HEK293 (cell line): ENCODE measurements around the gene DYNLL2.

Experiments used
- SALL2 ChIP-seq: fragments of 450-650 bp; formaldehyde crosslinking; IDR thresholded peaks from 2 replicates; pipeline ENCODE4 v1.5.0; 2017; ENCODE audit warnings: missing biosample characterization, mild to moderate bottlenecking, missing genetic modification characterization, borderline replicate concordance
- ZNF121 ChIP-seq: fragments of 450-650 bp; formaldehyde crosslinking; IDR thresholded peaks from 2 replicates; pipeline ENCODE4 v1.5.1; 2016; ENCODE audit warnings: missing biosample characterization, missing genetic modification characterization
- ZNF24 ChIP-seq: fragments of 450-650 bp; formaldehyde crosslinking; IDR thresholded peaks from 2 replicates; pipeline ENCODE4 v1.5.1; 2016; ENCODE audit warnings: missing biosample characterization, missing genetic modification characterization
- ZNF707 ChIP-seq: fragments of 450-650 bp; formaldehyde crosslinking; IDR thresholded peaks from 2 replicates; pipeline ENCODE4 v1.5.1; 2016; ENCODE audit warnings: missing biosample characterization, missing genetic modification characterization
- ZNF768 ChIP-seq: fragments of 450-650 bp; formaldehyde crosslinking; IDR thresholded peaks from 2 replicates; pipeline ENCODE4 v1.5.1; 2018; ENCODE audit warnings: missing biosample characterization, mild to moderate bottlenecking, missing genetic modification characterization
- ZNF777 ChIP-seq: fragments of 450-650 bp; formaldehyde crosslinking; IDR thresholded peaks from 2 replicates; pipeline ENCODE4 v1.5.1; 2017; ENCODE audit warnings: missing biosample characterization, missing genetic modification characterization, borderline replicate concordance
- TF ChIP-seq, protein P1 (sequence below): fragments of 450-650 bp; formaldehyde crosslinking; conservative IDR thresholded peaks from 2 replicates; pipeline ENCODE4 v1.5.1; 2016; ENCODE audit warnings: low read depth, missing biosample characterization, missing genetic modification characterization
- TF ChIP-seq, protein P2 (sequence below): fragments of 450-650 bp; formaldehyde crosslinking; IDR thresholded peaks from 2 replicates; pipeline ENCODE4 v1.5.1; 2016; ENCODE audit warnings: missing biosample characterization, missing genetic modification characterization
- TF ChIP-seq, protein P3 (sequence below): fragments of 450-650 bp; formaldehyde crosslinking; IDR thresholded peaks from 2 replicates; pipeline ENCODE4 v1.5.1; 2016; ENCODE audit warnings: missing biosample characterization, missing genetic modification characterization
- TF ChIP-seq, protein P4 (sequence below): fragments of 450-650 bp; formaldehyde crosslinking; IDR thresholded peaks from 2 replicates; pipeline ENCODE4 v1.5.1; 2016; ENCODE audit warnings: missing biosample characterization, missing genetic modification characterization
- TF ChIP-seq, protein P5 (sequence below): sonication (generic); formaldehyde crosslinking; IDR thresholded peaks from 2 replicates; pipeline ENCODE4 v1.8.1; 2022; ENCODE audit warnings: mild to moderate bottlenecking, moderate library complexity, missing genetic modification reagents
- TF ChIP-seq, protein P6 (sequence below): fragments of 450-650 bp; formaldehyde crosslinking; IDR thresholded peaks from 2 replicates; pipeline ENCODE4 v1.5.1; 2016; ENCODE audit warnings: missing biosample characterization, missing genetic modification characterization
- TF ChIP-seq, protein P7 (sequence below): fragments of 450-650 bp; formaldehyde crosslinking; IDR thresholded peaks from 2 replicates; pipeline ENCODE4 v1.5.1; 2016; ENCODE audit warnings: missing biosample characterization, missing genetic modification characterization

DNA sequence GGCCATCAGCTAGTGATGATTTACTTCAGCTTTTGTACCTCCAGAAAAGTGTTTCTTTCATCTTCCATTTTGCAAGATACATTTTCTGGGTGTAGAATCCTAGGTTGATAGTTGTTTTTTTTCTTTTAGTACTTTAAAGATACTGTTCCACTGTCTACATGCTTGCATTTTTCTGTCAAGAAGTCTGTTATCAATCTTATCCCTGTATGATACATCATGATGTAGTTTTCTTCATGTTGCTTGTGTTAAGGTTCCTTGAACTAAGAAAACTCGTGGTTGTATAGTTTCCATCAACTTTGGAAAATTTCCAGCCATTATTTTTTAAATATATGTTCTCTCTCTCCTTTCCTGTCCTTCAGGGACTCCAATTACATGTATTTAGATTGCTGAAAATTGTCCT lies 24.1 kb downstream of the DYNLL2 start:
- TF ChIP-seq ZNF121 (tag by site-specific recombination) (no peak), SALL2 (tag by site-specific recombination) (no peak), ZNF777 (no peak), ZNF707 (tag by site-specific recombination) (no peak), ZNF768 (tag by site-specific recombination) (no peak), ZNF24 (tag by site-specific recombination) (no peak)
- TF ChIP-seq, protein P1, sequence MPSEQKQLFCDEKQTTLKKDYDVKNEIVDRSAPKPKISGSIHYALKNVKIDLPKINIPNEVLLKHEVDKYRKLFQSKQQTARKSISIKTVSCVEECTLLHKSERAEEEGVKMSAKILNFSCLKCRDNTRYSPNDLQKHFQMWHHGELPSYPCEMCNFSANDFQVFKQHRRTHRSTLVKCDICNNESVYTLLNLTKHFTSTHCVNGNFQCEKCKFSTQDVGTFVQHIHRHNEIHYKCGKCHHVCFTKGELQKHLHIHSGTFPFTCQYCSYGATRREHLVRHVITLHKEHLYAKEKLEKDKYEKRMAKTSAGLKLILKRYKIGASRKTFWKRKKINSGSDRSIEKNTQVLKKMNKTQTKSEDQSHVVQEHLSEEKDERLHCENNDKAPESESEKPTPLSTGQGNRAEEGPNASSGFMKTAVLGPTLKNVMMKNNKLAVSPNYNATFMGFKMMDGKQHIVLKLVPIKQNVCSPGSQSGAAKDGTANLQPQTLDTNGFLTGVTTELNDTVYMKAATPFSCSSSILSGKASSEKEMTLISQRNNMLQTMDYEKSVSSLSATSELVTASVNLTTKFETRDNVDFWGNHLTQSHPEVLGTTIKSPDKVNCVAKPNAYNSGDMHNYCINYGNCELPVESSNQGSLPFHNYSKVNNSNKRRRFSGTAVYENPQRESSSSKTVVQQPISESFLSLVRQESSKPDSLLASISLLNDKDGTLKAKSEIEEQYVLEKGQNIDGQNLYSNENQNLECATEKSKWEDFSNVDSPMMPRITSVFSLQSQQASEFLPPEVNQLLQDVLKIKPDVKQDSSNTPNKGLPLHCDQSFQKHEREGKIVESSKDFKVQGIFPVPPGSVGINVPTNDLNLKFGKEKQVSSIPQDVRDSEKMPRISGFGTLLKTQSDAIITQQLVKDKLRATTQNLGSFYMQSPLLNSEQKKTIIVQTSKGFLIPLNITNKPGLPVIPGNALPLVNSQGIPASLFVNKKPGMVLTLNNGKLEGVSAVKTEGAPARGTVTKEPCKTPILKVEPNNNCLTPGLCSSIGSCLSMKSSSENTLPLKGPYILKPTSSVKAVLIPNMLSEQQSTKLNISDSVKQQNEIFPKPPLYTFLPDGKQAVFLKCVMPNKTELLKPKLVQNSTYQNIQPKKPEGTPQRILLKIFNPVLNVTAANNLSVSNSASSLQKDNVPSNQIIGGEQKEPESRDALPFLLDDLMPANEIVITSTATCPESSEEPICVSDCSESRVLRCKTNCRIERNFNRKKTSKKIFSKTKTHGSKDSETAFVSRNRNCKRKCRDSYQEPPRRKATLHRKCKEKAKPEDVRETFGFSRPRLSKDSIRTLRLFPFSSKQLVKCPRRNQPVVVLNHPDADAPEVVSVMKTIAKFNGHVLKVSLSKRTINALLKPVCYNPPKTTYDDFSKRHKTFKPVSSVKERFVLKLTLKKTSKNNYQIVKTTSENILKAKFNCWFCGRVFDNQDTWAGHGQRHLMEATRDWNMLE: no peak
- TF ChIP-seq, protein P2, sequence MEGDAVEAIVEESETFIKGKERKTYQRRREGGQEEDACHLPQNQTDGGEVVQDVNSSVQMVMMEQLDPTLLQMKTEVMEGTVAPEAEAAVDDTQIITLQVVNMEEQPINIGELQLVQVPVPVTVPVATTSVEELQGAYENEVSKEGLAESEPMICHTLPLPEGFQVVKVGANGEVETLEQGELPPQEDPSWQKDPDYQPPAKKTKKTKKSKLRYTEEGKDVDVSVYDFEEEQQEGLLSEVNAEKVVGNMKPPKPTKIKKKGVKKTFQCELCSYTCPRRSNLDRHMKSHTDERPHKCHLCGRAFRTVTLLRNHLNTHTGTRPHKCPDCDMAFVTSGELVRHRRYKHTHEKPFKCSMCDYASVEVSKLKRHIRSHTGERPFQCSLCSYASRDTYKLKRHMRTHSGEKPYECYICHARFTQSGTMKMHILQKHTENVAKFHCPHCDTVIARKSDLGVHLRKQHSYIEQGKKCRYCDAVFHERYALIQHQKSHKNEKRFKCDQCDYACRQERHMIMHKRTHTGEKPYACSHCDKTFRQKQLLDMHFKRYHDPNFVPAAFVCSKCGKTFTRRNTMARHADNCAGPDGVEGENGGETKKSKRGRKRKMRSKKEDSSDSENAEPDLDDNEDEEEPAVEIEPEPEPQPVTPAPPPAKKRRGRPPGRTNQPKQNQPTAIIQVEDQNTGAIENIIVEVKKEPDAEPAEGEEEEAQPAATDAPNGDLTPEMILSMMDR (tag by site-specific recombination): no peak
- TF ChIP-seq, protein P3, sequence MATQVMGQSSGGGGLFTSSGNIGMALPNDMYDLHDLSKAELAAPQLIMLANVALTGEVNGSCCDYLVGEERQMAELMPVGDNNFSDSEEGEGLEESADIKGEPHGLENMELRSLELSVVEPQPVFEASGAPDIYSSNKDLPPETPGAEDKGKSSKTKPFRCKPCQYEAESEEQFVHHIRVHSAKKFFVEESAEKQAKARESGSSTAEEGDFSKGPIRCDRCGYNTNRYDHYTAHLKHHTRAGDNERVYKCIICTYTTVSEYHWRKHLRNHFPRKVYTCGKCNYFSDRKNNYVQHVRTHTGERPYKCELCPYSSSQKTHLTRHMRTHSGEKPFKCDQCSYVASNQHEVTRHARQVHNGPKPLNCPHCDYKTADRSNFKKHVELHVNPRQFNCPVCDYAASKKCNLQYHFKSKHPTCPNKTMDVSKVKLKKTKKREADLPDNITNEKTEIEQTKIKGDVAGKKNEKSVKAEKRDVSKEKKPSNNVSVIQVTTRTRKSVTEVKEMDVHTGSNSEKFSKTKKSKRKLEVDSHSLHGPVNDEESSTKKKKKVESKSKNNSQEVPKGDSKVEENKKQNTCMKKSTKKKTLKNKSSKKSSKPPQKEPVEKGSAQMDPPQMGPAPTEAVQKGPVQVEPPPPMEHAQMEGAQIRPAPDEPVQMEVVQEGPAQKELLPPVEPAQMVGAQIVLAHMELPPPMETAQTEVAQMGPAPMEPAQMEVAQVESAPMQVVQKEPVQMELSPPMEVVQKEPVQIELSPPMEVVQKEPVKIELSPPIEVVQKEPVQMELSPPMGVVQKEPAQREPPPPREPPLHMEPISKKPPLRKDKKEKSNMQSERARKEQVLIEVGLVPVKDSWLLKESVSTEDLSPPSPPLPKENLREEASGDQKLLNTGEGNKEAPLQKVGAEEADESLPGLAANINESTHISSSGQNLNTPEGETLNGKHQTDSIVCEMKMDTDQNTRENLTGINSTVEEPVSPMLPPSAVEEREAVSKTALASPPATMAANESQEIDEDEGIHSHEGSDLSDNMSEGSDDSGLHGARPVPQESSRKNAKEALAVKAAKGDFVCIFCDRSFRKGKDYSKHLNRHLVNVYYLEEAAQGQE (tag by site-specific recombination): no peak
- TF ChIP-seq, protein P4, sequence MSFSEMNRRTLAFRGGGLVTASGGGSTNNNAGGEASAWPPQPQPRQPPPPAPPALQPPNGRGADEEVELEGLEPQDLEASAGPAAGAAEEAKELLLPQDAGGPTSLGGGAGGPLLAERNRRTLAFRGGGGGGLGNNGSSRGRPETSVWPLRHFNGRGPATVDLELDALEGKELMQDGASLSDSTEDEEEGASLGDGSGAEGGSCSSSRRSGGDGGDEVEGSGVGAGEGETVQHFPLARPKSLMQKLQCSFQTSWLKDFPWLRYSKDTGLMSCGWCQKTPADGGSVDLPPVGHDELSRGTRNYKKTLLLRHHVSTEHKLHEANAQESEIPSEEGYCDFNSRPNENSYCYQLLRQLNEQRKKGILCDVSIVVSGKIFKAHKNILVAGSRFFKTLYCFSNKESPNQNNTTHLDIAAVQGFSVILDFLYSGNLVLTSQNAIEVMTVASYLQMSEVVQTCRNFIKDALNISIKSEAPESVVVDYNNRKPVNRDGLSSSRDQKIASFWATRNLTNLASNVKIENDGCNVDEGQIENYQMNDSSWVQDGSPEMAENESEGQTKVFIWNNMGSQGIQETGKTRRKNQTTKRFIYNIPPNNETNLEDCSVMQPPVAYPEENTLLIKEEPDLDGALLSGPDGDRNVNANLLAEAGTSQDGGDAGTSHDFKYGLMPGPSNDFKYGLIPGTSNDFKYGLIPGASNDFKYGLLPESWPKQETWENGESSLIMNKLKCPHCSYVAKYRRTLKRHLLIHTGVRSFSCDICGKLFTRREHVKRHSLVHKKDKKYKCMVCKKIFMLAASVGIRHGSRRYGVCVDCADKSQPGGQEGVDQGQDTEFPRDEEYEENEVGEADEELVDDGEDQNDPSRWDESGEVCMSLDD: no peak
- TF ChIP-seq, protein P5, sequence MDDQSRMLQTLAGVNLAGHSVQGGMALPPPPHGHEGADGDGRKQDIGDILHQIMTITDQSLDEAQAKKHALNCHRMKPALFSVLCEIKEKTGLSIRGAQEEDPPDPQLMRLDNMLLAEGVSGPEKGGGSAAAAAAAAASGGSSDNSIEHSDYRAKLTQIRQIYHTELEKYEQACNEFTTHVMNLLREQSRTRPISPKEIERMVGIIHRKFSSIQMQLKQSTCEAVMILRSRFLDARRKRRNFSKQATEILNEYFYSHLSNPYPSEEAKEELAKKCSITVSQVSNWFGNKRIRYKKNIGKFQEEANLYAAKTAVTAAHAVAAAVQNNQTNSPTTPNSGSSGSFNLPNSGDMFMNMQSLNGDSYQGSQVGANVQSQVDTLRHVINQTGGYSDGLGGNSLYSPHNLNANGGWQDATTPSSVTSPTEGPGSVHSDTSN (CRISPR knock-in tag): no peak
- TF ChIP-seq, protein P6, sequence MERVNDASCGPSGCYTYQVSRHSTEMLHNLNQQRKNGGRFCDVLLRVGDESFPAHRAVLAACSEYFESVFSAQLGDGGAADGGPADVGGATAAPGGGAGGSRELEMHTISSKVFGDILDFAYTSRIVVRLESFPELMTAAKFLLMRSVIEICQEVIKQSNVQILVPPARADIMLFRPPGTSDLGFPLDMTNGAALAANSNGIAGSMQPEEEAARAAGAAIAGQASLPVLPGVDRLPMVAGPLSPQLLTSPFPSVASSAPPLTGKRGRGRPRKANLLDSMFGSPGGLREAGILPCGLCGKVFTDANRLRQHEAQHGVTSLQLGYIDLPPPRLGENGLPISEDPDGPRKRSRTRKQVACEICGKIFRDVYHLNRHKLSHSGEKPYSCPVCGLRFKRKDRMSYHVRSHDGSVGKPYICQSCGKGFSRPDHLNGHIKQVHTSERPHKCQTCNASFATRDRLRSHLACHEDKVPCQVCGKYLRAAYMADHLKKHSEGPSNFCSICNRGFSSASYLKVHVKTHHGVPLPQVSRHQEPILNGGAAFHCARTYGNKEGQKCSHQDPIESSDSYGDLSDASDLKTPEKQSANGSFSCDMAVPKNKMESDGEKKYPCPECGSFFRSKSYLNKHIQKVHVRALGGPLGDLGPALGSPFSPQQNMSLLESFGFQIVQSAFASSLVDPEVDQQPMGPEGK: no peak
- TF ChIP-seq, protein P7, sequence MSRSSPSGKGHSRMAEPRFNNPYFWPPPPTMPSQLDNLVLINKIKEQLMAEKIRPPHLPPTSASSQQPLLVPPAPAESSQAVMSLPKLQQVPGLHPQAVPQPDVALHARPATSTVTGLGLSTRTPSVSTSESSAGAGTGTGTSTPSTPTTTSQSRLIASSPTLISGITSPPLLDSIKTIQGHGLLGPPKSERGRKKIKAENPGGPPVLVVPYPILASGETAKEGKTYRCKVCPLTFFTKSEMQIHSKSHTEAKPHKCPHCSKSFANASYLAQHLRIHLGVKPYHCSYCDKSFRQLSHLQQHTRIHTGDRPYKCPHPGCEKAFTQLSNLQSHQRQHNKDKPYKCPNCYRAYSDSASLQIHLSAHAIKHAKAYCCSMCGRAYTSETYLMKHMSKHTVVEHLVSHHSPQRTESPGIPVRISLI: no peak
